ENCODE results near the gene ZBTB7C.

ZBTB7C gene

DNA sequence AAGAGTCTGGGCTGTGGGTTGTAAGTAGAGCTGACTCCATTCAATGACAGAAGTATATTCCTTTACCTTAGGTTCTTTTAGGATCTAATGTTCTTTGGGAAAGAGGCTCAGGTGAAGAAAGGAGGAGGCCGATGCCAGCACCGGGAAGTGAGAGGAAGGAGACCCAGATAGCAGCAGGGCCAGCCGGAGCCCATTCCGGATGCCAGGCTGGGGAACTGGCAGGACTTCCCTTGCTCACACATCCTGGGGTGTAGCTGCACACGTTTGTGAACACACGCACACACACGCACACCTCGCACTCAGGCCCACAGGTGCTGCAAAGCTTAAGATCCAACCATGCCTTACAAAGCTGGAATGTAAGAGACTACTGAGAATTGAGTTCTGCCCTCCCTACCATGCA is 383.0 kb downstream of the ZBTB7C start:
- DNase-seq = no peak

DNA sequence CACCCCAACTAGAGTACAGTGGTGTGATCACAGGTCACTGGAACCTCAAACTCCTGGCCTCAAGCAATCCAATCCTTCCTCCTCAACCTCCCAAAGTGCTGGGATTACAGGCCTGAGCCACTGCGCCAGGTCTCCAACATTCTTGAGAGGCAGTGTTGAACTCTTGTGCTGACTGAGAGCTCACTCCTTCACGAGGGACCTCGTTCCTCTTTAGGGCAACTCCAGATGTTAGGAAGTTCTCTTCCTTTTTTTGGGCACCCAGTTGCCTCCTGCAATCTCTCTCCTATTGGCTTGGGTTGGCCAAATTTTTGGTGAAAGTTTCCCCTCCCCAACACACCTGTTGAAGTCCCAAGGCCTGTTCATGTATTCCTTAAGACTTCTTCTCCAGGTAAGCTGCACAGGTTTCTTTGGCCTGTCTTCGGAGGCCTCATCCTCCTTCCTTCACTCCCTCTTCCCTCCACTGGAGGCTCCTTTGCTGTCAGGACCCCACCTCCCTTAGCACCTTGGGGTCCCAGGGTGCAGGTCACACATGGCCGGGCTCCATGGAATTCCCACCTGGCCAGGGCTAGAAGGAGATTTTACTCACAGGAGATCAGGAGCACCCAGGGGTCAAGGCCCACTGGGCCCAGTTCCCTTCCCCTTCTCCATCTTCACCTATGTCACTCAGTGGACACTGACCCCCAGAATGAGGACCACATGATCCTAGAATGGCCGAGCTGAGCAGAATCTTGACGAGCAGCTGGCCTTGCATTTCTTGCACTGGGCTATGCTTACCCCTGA is 384.1 kb downstream of the ZBTB7C start:
- no peak for DNase-seq

DNA sequence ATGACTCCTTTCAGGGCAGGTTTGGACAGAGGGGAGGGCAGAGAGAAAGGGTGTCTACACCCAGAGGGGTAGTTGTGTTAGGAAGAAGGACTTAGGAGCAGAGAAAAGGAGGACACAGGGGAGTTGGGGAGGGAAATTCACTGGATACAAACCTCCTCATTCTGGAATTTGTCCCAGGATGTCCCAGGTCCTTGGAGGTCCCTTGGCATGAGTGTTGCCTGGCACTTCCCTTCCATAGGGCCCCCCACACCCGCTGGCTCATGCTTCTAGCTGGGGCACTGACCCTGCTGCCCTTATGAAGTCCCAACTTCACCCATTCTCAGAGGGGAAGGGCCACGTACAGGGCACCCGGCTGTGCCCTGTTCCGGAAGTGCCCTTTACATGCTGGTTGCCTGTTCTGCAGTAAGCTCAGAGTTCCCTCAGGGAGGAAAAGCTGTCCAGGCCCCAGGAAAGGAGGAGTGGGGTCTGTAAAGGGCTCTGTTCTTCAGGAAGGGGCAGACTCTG is 385.1 kb downstream of the ZBTB7C start:
- DNase-seq = no peak

DNA sequence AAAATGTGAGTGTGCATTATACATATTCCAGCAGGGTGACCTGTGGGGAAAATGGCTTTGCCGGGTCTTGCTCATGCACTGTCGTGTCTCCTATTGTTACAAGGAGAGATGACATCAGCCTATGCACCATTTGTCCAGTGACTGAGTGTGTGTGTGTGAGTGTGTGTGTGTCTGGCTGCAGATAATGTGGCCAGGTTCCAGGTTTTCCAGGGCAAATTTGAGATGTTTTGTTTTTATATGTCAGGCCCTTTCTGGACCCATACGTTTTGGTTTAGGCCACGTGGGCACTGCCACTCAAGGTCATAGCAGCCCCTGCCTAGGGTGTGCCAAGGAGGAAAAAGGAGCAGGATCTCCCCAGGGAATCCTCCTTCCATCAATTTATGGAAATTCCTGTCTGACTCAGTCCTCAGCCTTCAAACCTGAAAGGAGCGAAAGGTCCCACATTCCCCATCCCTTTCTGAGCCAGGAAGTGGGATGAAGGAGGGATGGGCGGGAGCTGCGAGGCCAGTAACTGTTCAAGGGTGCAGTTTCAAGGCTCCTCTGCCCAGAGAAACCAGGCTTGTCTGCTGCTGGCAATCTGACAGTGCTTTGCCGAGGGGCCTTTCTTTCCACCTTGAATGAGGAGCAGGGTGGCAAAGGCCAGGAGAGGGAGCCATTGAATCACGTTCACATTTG is 385.7 kb downstream of the ZBTB7C start:
- DNase-seq = no peak

DNA sequence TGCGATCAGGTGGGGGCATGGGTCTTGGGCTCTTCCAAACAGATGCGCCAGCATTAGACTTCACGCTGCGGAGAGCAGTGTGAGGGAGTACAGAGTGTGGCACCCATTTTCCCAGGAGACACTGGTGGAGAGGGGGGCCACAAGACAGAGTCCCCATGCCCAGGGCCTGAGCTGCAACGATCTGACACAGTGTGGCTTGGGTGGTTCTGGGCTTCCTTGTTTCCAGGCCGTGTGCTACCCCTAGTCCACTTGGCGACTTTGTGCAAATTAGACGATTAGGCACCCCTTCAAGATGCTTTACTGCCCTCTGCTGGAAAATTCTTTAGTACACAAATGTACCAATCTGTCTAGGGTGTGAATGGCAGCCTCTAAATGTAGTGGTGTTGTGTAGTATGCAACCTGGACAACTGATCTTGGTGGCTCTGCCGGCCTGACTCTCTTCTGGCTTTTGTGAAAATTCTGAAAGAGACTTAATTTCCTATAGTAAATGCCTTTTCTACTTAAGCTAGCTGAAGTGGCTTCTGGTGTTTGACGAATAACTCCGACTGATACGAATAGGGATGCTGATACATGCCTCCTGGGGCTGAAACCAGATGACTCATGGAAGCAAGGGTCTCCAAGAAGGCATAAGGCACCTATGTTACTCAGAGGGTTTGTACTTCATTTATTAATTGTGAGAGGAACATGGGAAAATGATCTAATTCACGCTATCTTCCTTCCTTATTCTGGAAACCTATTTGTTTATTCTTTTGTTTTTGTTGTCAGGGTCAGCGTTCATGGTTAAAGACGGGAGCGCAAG is 386.5 kb downstream of the ZBTB7C start:
- peak; percentile 47 for DNase-seq

DNA sequence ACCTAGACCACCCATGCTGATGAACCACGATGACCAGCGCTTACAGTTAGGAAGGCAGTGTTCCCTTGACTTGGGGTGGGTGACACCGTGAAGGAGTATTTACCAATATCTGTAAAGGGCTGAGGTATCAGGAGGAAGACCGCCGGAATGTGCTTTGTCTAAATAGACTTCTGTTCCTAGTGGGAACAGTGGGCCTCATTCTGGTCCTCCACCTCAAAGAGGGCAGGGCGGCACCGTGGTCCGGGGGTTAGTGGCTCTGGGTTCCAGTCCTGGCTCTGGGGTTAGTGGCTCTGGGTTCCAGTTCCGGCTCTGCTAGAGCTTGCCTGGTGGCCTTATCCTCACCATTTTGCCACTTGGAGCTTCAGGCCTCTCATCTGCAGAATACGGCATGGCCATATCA is 387.2 kb downstream of the ZBTB7C start:
- peak; percentile 37 for DNase-seq

DNA sequence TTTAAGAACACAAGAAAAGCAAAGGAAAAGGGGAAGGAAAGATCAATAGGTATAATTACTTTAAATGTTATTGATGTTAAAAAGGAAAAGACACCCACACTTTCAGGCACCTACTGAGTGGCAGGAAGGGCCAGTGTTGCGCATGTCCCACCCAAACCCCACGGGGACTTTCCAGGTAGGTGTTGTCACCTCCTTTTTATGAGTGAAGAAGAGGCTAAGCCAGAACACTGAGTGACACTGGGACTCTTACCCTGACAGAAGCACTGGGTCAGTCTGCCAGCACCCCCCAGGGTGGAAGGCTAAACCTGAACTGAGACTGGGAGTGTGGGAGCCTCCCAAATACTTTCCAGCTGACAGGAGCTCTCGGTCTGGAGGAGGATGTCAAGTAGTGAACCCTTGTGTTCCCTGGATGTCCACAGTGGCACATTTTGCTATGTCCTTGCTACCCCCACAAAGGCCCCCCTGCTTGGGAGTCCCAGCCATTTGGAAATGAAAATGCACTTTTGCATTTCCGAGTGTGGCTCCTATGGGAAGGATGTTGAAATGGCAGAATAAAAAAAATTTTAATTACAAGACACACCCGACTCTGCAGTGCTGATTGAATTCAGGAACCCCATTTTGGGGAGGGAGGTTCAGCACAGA is 387.8 kb downstream of the ZBTB7C start:
- DNase-seq = peak; percentile 41

DNA sequence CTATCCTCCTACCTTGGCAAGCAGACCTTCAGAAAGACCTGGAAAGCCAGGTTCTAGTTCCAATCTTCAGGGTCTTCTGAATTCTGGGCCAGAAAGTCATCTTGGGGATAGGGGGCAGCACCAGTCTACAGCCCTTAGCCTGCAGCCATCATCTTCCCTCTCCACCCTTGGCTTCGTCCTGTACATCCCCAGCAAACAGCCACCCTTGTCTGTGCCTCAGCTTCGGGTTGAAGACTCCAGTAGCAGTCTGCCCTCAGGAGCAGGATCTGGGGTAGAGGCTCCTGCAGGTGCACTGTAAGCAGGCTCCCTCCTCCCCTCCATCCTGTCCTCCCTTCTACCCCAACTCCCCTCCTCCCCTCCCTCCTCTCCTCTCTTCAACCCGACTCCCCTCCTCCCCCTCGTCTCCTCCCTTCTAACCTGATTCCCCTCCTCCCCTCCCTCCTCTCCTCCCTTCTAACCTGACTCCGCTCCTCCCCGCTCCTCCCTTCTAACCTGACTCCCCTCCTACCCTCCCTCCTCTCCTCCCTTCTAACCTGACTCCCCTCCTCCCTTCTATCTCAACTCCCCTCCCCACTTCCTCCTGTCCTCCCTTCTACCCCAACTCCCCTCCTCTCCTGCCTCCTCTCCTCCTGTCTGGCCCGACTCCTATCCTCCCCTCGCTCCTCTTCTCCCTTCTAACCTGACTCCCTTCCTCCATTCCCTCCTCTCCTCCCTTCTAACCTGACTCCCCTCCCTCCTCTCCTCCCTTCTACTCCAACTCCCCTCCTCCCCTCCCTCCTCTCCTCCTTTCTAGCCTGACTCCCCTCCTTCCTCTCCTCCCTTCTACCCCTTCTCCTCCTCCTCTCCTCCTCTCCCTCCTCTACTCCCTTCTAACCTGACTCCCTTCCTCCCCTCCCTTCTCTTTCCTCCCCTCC is 388.6 kb downstream of the ZBTB7C start:
- peak; percentile 42 for DNase-seq

DNA sequence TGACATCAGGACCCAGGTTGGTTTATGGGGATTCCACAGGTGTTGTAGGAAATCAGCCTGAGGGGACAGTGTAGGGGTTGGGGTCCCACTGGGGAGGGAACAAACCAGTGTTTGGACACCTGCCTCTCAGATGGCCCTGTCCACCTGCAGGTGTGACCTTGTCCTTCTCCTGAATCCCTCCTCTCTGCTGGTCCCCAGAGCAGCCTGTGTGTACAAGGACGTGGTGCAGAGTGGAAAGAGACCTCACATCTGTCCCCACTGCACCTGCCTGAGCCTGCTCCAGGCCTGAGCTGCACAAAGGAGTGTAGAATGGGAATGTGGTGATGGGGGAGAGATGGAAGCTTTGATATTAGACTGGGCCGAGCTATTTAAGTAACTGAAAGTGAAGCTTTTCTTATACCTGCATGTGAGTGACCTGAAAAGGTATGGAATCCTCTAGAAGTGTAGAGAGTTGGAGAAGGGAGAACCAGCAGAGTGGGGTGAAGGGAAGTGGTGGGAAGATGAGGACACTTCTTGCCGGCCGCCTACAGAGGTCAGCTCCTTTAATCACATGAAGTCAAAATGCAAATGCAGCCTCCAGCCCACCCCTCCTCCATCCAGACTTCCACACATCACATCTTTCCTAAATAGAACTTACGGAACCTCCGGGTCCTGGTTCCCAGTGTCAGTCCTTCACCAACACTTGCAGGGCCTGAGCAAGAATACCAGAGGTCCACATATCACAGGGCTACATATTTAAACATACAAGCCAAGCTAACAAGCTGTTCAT is 389.4 kb downstream of the ZBTB7C start:
- peak; percentile 32 for DNase-seq

DNA sequence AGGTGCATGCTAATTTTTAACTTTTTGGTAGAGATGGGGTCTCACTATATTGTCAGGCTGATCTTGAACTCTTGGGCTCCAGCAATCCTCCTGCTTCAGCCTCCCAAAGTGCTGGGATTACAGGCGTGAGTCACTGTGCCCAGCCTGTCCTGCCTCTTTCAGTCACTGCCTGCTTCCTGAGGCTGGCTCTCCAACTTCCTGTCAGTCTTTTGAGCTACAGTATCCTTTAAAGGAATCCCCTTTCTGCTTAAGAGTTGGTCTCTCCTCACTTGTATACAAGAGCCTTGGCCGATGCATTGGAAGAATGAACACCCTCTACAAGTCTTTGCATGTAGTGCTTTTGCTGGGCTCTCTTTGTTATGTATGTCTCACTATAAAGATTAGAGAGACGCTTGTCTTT is 390.3 kb downstream of the ZBTB7C start:
- peak; percentile 28 for DNase-seq

DNA sequence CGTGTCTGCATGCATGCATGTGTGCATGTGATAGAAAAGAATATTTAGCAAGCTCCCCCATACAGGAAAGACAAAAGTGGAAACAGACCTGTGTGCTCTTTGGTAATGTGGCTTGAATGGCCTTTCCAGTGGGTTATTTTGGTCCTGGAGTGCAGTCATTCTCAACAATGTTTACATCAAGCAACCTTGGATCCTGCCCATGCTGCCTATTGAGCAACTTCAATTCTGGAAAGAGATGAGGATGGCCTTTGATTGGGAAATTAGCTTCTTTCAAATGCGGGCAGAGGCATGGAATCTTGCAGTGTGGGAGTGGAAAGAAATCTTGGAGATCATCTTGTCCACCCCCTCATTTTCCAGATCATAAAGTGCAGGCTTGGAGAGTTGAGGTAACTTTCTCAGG is 391.5 kb downstream of the ZBTB7C start:
- no peak for DNase-seq

DNA sequence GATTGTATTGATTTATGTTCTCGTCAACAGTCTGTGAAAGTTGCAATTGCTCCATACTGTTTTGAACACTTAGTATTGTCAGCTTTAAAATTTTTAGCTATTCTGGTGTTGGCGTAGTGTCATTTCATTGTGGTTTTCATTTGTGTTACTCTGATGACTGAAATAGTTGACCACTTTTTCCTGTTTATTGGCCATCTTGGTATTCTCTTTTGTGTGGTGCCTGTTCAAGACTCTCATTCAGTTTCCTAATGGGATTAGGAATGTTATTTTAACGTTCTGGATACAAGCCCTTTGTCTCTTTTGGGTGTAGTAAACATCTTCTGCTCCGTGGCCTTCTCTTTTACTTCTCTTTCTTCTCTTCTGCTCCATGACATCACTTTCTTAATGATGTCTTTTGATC is 396.0 kb downstream of the ZBTB7C start:
- DNase-seq = no peak

DNA sequence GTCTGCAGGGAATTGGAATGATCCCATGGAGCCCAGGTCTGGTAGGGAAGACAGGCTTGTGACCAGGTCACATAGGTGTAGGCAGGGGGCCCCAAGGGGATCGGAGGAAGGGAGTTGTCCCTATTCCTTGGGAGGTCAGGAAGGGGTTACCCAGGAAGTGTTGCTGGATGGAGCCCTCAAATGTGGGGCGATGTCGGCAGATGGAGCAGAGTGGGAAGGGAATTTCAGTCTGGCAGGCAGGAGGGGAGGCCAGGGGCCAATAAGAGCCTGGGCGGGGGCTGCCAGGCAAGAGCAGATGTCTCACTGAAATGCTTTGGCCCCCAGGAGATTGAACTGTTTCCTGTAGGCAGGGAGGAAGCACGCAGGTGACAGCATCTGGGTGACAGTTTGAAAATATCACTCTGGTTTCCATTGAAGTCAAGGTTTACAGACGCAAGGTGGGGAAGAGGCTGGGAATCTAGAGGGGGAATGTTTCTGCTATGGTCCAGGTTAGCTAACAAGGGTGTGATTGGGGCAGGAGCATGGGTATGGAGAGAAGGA is 397.2 kb downstream of the ZBTB7C start:
- DNase-seq = peak; percentile 38

DNA sequence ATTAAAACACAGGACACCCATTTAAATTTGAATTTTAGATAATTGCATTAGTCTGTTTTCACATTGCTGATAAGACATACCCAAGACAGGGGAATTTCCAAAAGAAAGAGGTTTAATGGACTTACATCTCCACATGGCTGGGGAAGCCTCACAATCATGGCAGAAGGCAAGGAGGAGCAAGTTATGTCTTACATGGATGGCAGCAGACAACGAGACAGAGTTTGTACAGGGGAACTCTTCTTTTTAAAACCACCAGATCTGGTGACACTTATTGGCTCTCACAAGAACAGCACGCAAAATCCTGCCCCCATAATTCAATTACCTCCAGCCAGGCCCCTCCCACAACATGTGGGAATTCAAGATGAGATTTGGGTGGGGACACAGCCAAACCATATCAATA is 398.9 kb downstream of the ZBTB7C start:
- DNase-seq = no peak

DNA sequence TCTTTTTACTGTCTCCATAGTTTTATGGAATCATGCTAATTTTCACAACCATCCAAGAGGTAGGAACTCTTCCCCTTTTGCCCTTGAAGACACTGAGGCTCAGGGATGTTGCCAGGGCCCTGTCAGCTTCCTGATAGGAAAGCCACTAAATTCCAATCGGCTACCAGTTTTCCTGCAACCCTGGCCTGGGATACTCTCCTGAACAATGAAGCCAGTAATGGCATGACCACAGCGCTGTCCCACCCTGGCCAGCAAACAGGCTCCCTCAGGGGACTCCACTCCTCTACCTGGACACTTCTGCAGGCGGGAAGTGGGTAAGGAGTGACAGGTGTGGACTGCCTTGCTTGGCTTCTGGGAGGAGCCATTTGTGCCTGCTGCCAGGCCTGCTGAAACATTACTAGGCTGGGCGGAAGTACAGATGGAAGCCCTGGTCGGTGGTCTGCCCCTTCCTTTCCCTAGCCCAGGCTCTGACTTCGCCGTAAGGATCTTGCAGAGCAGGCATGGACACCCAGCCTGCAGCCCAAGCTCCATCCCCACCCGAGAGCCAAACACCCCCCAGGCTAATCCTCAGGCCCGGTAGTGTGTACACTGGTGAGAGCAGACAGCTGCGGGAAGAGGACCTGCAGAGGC is 400.0 kb downstream of the ZBTB7C start:
- DNase-seq = no peak

DNA sequence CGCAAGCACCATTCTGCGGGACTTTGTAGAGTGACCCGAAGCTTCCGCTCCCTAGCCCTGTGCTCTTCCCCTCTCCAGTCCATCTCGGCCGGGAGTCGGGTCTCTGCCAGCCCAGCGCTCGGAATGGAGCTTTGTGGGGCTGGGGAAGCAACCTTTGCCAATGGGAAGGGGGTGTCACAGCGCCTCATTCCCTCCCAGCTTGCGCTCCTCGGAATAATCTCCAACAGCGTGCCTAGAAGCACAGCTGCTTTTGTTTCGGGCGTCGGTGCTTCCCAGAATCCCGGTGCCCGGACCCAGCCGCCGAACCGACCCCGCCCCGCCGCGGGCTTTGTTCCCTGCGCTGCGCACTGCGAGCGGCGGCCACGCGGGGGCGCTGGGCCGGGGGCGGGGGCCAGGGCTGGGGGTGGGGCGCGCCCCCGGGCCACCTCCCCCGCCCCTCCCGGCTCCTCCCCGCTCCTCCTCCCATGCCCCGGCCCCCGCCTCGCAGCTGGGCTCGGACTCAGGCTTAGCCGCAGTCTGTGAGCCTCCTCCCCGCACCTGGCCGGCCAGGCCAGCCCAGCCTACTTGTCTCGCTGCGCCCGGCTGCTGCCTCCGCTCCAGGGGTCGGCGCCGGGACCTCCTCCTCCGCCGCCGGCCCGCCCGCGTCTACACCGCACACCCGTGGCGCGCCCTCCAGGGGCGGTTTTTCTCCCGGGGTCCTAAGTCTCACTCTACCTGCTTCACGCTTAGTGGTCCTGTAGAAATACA is 401.1 kb downstream of the ZBTB7C start:
- DNase-seq = peak; percentile 75

DNA sequence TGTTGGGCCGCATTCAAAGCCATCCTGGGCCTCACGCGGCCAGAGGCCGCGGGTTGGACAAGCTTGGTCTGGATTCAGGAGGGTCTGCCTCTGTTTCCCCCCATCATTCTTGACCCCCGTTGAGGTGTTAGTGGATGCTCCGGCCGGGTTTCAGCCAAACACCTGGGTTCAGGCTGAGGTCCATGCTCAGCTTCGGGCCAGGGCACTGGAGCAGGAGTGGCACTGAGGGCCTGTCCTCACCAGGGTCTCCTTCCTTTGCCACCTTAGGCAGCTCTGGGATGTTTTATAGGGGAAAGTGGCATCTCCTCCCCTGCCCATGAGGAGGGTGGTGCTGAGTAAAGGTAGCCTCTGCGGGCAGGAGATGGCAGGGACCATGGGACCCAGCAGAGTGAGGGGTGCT is 401.8 kb downstream of the ZBTB7C start:
- no peak for DNase-seq

DNA sequence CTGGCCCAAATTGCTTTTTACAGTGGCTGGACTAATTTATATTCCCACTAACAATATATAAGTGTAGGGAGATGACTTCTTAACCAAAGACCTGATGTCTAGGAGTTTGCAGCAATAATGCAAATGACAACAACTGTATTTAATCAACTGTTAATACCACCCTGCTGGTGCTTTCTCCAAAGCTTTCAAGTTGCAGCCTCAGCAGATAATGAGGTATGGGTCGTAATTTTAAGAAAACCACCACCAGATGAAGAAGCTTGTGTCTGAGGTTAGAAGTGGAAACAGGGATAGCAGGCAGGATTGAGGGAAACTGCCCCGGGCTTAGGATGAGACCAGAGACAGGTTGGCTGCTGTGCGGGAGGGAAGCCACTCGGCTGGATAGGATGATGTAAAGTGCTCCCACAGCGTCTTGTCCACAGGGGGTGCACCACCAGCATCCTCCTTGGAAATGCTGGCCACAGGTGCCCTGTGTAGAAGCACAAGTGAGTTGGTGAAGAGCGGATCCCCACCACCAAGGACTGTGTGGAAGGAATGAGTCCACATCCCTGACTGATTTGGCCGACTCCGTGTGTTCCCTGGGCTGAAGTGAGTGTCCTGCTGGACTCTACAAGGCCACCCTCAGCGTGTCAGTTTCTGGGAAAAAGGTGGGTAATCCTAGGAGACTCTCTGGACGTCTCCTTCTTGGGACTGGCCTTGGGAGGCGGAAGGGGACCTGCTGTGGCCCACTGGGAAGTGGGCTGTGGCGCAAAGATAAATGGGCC is 402.6 kb downstream of the ZBTB7C start:
- no peak for DNase-seq

DNA sequence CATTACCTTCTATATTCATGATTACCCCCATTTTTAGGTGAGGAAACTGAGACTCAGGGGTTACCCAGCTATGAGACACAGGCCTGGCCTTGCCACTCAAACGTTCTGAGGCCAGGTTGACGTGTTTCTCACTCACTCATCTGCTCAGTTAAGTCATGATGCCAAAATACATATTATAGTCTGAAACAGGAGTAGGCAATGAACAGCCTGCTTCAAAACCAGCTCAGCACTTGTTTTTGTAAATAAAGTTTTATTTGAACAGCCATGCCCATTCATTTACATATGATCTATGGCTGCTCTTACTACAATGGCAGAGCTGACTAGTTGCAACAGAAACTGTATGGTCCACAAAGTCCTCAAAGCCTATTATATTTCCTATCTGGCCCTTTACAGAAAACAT is 404.6 kb downstream of the ZBTB7C start:
- no peak for DNase-seq

Measured in activated CD8-positive, alpha-beta memory T cell treated with anti-CD3 and anti-CD28 coated beads, Interleukin-2, amount 50 U/mL, for 48 hours (primary cell).